Fibroblast of lung (primary cell): Measurements from ENCODE around the gene SH3BP4.

Experiments
- EZH2 ChIP-seq: IDR thresholded peaks from 2 replicates; pipeline ENCODE4 v1.5.1; 2012; ENCODE audit warnings: low read length, control low read depth, mild to moderate bottlenecking; ENCODE audit errors: missing control alignments
- TF ChIP-seq, protein P1 (sequence below), 2 donors: IDR thresholded peaks in 1 of 2; conservative IDR thresholded peaks in 1 of 2; 1 replicate in 1 of 2; 2 replicates in 1 of 2; pipeline ENCODE4 v1.5.1; 2011 to 2012; ENCODE audit warnings: low read length in 2 of 2, control low read depth in 1 of 2, inconsistent platforms in 1 of 2, low read depth in 1 of 2, mild to moderate bottlenecking in 1 of 2

DNA sequence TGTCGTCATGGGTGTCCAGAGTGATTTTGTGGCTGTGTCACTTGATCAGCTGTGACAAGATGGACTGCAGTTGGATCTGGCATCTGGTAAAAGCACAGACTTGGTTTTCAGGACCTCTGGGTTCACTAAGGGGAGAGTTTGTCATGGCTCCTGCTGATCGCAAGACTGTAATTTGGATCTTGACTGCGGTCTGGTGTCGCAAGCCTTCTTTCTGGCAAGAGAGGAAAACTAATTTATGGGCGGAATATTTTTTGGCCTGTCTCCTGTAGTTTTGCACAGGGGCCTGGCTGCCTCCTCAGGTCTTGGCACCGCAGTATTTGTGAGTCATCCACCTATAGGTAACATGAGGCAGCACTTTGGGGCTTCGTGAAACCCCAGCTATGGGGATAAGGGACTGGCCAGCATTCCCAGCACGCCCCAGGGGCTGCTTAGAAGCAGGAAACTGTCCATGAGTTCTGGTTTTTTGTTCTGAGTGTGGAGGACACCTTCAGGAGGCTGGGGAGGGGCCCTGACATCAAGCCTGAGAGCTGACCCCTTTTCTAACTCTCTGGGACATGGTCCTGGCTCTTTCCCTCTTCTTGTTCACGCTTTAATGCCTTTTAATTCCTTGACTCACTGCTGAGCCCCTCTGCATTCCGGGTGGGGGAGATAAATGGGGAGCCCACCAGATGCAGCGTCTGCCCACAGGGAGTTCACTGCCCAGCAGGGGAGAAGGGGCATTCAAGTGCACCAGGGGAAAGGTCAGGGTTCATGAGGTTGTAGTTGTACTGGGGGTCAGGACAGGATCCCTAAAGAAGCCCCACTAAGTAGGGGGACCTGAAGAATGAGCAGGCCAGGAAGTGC is 12.2 kb downstream of the SH3BP4 start:
- TF ChIP-seq, protein P1, sequence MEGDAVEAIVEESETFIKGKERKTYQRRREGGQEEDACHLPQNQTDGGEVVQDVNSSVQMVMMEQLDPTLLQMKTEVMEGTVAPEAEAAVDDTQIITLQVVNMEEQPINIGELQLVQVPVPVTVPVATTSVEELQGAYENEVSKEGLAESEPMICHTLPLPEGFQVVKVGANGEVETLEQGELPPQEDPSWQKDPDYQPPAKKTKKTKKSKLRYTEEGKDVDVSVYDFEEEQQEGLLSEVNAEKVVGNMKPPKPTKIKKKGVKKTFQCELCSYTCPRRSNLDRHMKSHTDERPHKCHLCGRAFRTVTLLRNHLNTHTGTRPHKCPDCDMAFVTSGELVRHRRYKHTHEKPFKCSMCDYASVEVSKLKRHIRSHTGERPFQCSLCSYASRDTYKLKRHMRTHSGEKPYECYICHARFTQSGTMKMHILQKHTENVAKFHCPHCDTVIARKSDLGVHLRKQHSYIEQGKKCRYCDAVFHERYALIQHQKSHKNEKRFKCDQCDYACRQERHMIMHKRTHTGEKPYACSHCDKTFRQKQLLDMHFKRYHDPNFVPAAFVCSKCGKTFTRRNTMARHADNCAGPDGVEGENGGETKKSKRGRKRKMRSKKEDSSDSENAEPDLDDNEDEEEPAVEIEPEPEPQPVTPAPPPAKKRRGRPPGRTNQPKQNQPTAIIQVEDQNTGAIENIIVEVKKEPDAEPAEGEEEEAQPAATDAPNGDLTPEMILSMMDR (conservative IDR thresholded peaks at IDR 0.05 in 1 of 2, IDR thresholded peaks at IDR 0.05 in 1 of 2; ENCODE audit: low read depth in 1 of 2, low read length in 2 of 2): no peak
- TF ChIP-seq EZH2: no peak
